Activated B cell treated with CpG ODN at 0.5 μM for 24 hours (primary cell): ENCODE data around the gene TSC22D3. TPM values are rescaled to one million over a fixed set of nuclear protein-coding genes. Genes with fewer than 3 reads are reported as not detected.

ENCODE experiments used
- ATAC-seq: fragments of 200-7000 bp; cut with Tn5 transposase; one replicate; pipeline ENCODE4 v1.10.0; 2021; ENCODE audit warnings: low read depth, mild to moderate bottlenecking, moderate library complexity
- CTCF ChIA-PET: fragments of 350-600 bp; sonication (Branson Sonifier 250); formaldehyde crosslinking; loops from one replicate; lab custom pipeline; 2021; ENCODE audit warnings: antibody characterized with exemption; lab: Charles Lee
- POLR2A ChIA-PET: fragments of 350-600 bp; sonication (Branson Sonifier 250); formaldehyde crosslinking; loops from one replicate; lab custom pipeline; 2021; ENCODE audit warnings: antibody characterized with exemption; lab: Charles Lee
- DNase-seq: peaks from one replicate; pipeline ENCODE4 v3.0.0; 2022
- H3K27ac Mint-ChIP-seq: one replicate; pipeline ENCODE4 v1.8.0; 2020; ENCODE audit warnings: mixed read lengths
- H3K27me3 Mint-ChIP-seq: one replicate; pipeline ENCODE4 v1.8.0; 2021; ENCODE audit warnings: mixed read lengths
- H3K36me3 Mint-ChIP-seq: one replicate; pipeline ENCODE4 v1.8.0; 2021; ENCODE audit warnings: low read depth, mixed read lengths
- H3K4me1 Mint-ChIP-seq: one replicate; pipeline ENCODE4 v1.8.0; 2021; ENCODE audit warnings: mixed read lengths
- H3K4me3 Mint-ChIP-seq: one replicate; pipeline ENCODE4 v1.8.0; 2020; ENCODE audit warnings: mild to moderate bottlenecking, mixed read lengths
- H3K9me3 Mint-ChIP-seq: one replicate; pipeline ENCODE4 v1.8.0; 2020; ENCODE audit warnings: mixed read lengths
- CTCF ChIP-seq: fragments of 200-600 bp; IDR thresholded peaks from one replicate; pipeline ENCODE4 v1.8.0; 2022; ENCODE audit warnings: antibody characterized with exemption, mild to moderate bottlenecking
- intact Hi-C: fragments of 100-400 bp; cut with micrococcal nuclease; formaldehyde crosslinking; loops from one replicate; pipeline ENCODE4 v1.15.1; 2024
- total RNA-seq: library from RNA; stranded (reverse); gene quantifications from 2 replicates; pipeline ENCODE4 v1.2.3, GENCODE V29; 2022

TSC22D3 gene
- total RNA-seq, 1 donor from 2014 or later, result 80.8 TPM

GRCh38 chrX:107718156-107718621, 57.4 kb downstream of the TSC22D3 start:
- intact Hi-C loops, result loop anchor here (1.0 kb wide), 2 partner anchors 59 kb away; partner anchors contain the start of gene NCBP2L
- H3K4me3 Mint-ChIP-seq, result peak overlapping the region; percentile 94
- H3K4me1 Mint-ChIP-seq, result peaks cover 79% of the 10 kb centered on the region
- DNase-seq (no peak), ATAC-seq (no peak)
- ChIA-PET POLR2A (interaction anchor here (0.6 to 12.9 kb wide), 8 partner anchors 20 to 90 kb away, joined by 3 to 440 read pairs (median 8); partner anchors contain the start of genes NCBP2L, PRPS1 and TSC22D3), CTCF (interaction anchor here (0.7 to 7.3 kb wide), 8 partner anchors 8 to 90 kb away, joined by 3 to 128 read pairs (median 16); partner anchors contain the start of genes NCBP2L, PRPS1 and TSC22D3)
- TF ChIP-seq CTCF, result no peak
- no peaks in the 10 kb centered on the region for H3K9me3 Mint-ChIP-seq
- peaks cover 22% of the 10 kb centered on the region for H3K36me3 Mint-ChIP-seq
- no peaks in the 10 kb centered on the region for H3K27me3 Mint-ChIP-seq
- peak overlapping the region; percentile 99 for H3K27ac Mint-ChIP-seq

- H3K9me3 Mint-ChIP-seq, result no peaks in the 10 kb centered on the region
- H3K36me3 Mint-ChIP-seq, result peaks cover 29% of the 10 kb centered on the region
- peak; percentile 56 for ATAC-seq
- CTCF ChIA-PET, result interaction anchor here (0.7 to 7.3 kb wide), 8 partner anchors 7 to 89 kb away, joined by 3 to 128 read pairs (median 16); partner anchors contain the start of genes NCBP2L, PRPS1 and TSC22D3
- peak overlapping the region; percentile 99 for H3K27ac Mint-ChIP-seq
- H3K27me3 Mint-ChIP-seq, result no peaks in the 10 kb centered on the region
- H3K4me3 Mint-ChIP-seq, result peak overlapping the region; percentile 94
- no peak for TF ChIP-seq CTCF
- intact Hi-C loops, result loop anchor here (1.0 kb wide), 1 partner anchor 44 kb away; no protein-coding TSS in a partner anchor
- DNase-seq, result peak; percentile 73
- H3K4me1 Mint-ChIP-seq, result peaks cover 81% of the 10 kb centered on the region
- POLR2A ChIA-PET, result interaction anchor here (0.6 to 12.9 kb wide), 18 partner anchors 9 to 354 kb away, joined by 3 to 440 read pairs (median 6); partner anchors contain the start of genes NCBP2L, PRPS1 and TSC22D3
Measured at GRCh38 chrX:107716816-107717700, 58.5 kb downstream of the TSC22D3 start.

- peak; percentile 12 for ATAC-seq
- Mint-ChIP-seq H3K9me3 (no peaks in the 10 kb centered on the region), H3K27ac (peak overlapping the region; percentile 99), H3K4me1 (peaks cover 80% of the 10 kb centered on the region), H3K36me3 (peaks cover 30% of the 10 kb centered on the region), H3K27me3 (no peaks in the 10 kb centered on the region), H3K4me3 (peak overlapping the region; percentile 94)
- ChIA-PET POLR2A (interaction anchor here (0.6 to 12.9 kb wide), 15 partner anchors 11 to 355 kb away, joined by 3 to 440 read pairs (median 6); partner anchors contain the start of genes NCBP2L, PRPS1 and TSC22D3), CTCF (interaction anchor here (1.8 to 7.3 kb wide), 4 partner anchors 39 to 60 kb away, joined by 5 to 128 read pairs (median 38); partner anchors contain the start of genes NCBP2L and TSC22D3)
- TF ChIP-seq CTCF, result no peak
- peak; percentile 29 for DNase-seq
- intact Hi-C loops, result no loop called here
Measured at GRCh38 chrX:107716118-107716684, 59.4 kb downstream of the TSC22D3 start.

GRCh38 chrX:107715331-107716117, 60.1 kb downstream of the TSC22D3 start:
- Mint-ChIP-seq H3K9me3 (no peaks in the 10 kb centered on the region), H3K4me1 (peaks cover 82% of the 10 kb centered on the region), H3K4me3 (peak overlapping the region; percentile 94), H3K27ac (peak overlapping the region; percentile 99), H3K36me3 (peaks cover 30% of the 10 kb centered on the region), H3K27me3 (no peaks in the 10 kb centered on the region)
- TF ChIP-seq CTCF, result no peak
- CTCF ChIA-PET, result interaction anchor here (1.8 to 7.3 kb wide), 3 partner anchors 38 to 61 kb away, joined by 5 to 128 read pairs (median 40); partner anchors contain the start of genes NCBP2L and TSC22D3
- POLR2A ChIA-PET, result interaction anchor here (0.8 to 12.9 kb wide), 9 partner anchors 11 to 87 kb away, joined by 3 to 440 read pairs (median 13); partner anchors contain the start of genes NCBP2L, PRPS1 and TSC22D3
- ATAC-seq, result no peak
- intact Hi-C loops, result no loop called here
- peak; percentile 25 for DNase-seq
